GM13977 (cell line): Measurements from ENCODE around the gene ACTR5.

Experiments
- DNase-seq: peaks from one replicate; pipeline ENCODE4 v3.0.0; 2012; ENCODE audit warnings: low spot score
- CTCF ChIP-seq: IDR thresholded peaks from 2 replicates; pipeline ENCODE4 v1.5.1; 2012; ENCODE audit warnings: mild to moderate bottlenecking, control low read depth; ENCODE audit not compliant: insufficient read depth; ENCODE audit errors: extremely low read depth, missing control alignments
- in situ Hi-C: fragments of 300-500 bp; cut with MboI; formaldehyde crosslinking; loops from one replicate; pipeline ENCODE4 v1.12.0; 2022; ENCODE audit warnings: low sequenced_read_pairs, low pct_unique_long_range_greater_than_20kb, mixed read lengths, inconsistent platforms; ENCODE audit not compliant: unreplicated experiment

ACTR5 gene

GRCh38 chr20:38751360-38751976 is 3.2 kb downstream of the ACTR5 start:
- in situ Hi-C loops = no loop called here
- peak; percentile 57 for DNase-seq
- peak; percentile 73 for TF ChIP-seq CTCF

DNA sequence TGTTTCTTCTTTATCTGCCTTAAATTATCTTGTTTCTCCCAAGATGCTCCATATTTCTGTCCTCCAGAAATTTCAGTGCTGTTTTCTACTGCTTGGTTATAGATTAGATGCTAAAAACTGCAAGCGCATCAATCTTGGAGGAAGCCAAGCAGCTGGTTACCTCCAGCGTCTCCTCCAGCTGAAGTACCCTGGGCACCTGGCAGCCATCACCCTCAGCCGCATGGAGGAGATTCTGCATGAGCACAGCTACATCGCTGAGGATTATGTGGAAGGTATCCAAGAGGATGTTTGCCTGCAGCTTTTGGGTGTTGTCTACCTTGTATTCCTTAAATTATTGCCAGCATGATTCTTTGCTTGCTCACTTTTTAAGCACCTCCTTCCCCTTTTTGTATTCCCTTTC is 3.8 kb downstream of the ACTR5 start:
- TF ChIP-seq CTCF = no peak
- in situ Hi-C loops = no loop called here
- no peak for DNase-seq

GRCh38 chr20:38754924-38755323 is 6.7 kb downstream of the ACTR5 start:
- in situ Hi-C loops = no loop called here
- no peak for DNase-seq
- no peak for TF ChIP-seq CTCF

- TF ChIP-seq CTCF = no peak
- no peak for DNase-seq
- in situ Hi-C loops = no loop called here
Measured at GRCh38 chr20:38755324-38755910, 7.2 kb downstream of the ACTR5 start.

- DNase-seq = no peak
- in situ Hi-C loops = no loop called here
Measured at GRCh38 chr20:38757145-38757775, 9.0 kb downstream of the ACTR5 start.

DNA sequence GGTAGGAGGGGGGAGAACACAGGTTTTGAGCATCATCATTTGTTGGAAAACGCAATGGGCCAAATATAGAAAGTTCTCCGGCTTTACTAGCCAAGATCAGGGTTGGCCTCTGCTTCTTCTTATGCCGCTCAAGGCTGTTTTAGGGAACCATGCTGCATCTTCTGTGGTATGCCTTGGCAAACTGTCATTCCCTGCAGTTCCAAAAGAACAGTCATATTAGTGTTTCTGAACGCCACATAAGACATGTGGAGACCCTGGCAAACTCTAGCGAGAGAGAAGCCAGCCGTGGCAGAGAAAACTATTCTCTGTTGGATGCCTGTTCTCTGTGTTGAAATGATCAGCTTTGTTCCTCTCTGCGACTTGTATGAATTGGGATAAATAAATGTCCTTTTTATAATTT is 10.8 kb downstream of the ACTR5 start:
- in situ Hi-C loops = no loop called here
- TF ChIP-seq CTCF = no peak

More at GRCh38 chr20:38757145-38757775, 9.0 kb downstream of the ACTR5 start:
- TF ChIP-seq CTCF = no peak

More for the DNA sequence above, 10.8 kb downstream of the ACTR5 start:
- DNase-seq = no peak
